ENCODE data around the gene NDUFB7. TPM values are rescaled to one million over a fixed set of nuclear protein-coding genes. Genes with fewer than 3 reads are reported as not detected.
"Not testable (repeated sequence)": the region's sequence is repeated elsewhere in the genome, so short reads cannot be mapped to it uniquely, and the experiment has no call there.

NDUFB7 gene
- total and polyA plus RNA-seq, 3 experiments from 2014 or later = 123 to 235 (median 126) TPM

DNA sequence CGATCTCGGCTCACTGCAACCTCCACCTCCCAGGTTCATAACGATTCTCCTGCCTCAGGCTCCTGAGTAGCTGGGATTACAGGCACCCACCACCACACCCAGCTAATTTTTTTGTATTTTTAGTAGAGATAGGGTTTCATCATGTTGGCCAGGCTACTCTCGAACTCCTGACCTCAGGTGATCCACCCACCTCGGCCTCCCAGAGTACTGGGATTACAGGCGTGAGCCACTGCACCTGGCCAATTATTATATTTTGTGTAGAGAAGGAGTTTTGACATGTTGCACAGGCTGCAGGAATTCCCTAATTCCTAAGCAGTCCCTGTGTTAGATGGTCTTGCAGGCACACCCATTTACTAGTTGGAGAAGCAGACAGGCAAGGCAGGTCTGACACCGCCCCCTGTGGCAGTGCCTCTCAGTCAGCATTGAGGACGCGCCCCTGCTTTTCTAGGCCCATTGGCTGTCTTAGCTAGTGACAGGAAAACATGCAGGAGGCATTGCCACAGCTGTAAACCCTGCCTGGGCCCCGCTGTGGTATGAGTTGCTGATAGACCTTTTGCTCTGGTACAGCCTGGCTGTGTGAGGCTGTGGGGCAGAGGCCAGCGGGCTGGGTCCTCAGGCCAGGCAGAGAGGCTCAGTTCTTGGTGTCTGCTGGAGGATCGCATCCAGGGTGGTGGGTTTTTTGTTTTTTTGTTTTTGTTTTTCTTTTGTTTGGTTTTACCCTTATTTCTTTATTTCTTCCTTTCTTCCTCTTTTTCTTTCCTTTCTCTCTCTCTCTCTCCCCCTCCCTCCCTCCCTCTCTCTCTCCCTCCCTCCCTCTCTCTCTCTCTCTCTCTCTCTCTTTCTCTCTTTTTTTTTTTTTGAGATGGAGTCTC lies 20.5 kb downstream of the NDUFB7 start:
- ChIA-PET CTCF (interaction anchor here (0.6 to 2.3 kb wide), 11 partner anchors 18 to 274 kb away, joined by 3 to 42 read pairs (median 3); no protein-coding TSS in a partner anchor), POLR2A (interaction anchor here (0.6 to 2.5 kb wide), 3 partner anchors 29 to 44 kb away, joined by 3 to 8 read pairs (median 6); no protein-coding TSS in a partner anchor)
- not testable (repeated sequence) for H3K9me3 Mint-ChIP-seq; H3K27me3 ChIP-seq (ENCODE audit: insufficient read depth, low read length, poor library complexity, severe bottlenecking); H3K27ac ChIP-seq (ENCODE audit: low read depth, low read length); H3K36me3 ChIP-seq (ENCODE audit: insufficient read depth, low read length); H3K27me3 Mint-ChIP-seq; H3K4me3 ChIP-seq (ENCODE audit: low read length); H3K9me3 ChIP-seq (ENCODE audit: low read length)
- peak; percentile 65 to 86 (median 75) for DNase-seq
- Mint-ChIP-seq H3K4me1 (peaks cover 35 to 65% (median 40%) of the 10 kb centered on the region in 3 donors), H3K36me3 (peaks cover 0 to 36% (median 2%) of the 10 kb centered on the region in 3 donors), H3K4me3 (peak overlapping the region in 6 of 7 donors; percentile 51 to 84 (median 60)), H3K27ac (peak overlapping the region in 7 of 8 donors; percentile 78 to 94 (median 89))
- peaks cover 38% of the 10 kb centered on the region for H3K4me1 ChIP-seq (ENCODE audit: insufficient read depth, low read length)

DNA sequence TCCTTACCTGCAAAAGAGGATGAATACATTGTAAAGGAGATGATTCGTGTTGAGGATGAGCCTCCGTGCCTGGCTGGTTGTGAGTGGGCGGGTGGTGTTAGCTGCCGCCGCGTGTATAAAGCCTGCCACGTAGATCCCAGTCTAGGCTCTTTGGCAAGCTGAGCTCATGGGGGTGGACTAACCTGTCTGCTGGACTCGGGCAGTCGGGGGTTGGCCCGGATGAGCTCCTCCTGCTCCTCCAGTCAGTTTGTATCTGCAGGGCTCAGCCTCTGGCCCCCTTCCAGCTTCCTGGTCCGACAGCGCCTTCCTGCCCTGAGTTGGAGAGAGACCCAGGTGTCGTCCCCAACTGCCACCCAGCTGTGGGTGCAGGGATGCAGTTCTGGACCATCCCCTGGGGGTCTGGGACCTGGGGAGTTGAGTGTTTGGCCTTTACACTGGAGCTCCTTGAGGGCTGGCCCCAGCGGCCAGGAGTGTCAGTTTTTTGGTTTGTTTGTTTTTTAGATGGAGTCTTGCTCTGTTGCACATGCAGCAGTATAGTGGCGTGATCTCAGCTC lies 21.6 kb downstream of the NDUFB7 start:
- Histone ChIP-seq H3K27me3 (ENCODE audit: insufficient read depth, low read length, poor library complexity, severe bottlenecking) (no peaks in the 10 kb centered on the region), H3K4me1 (ENCODE audit: insufficient read depth, low read length) (peaks cover 30% of the 10 kb centered on the region), H3K36me3 (ENCODE audit: insufficient read depth, low read length) (no peaks in the 10 kb centered on the region), H3K27ac (ENCODE audit: low read depth, low read length) (peak overlapping the region; percentile 21), H3K4me3 (ENCODE audit: low read length) (no peak overlapping the region), H3K9me3 (ENCODE audit: low read length) (no peaks in the 10 kb centered on the region)
- DNase-seq = no peak
- peak overlapping the region in 1 of 7 donors; percentile 13 for H3K4me3 Mint-ChIP-seq
- peak overlapping the region in 5 of 8 donors; percentile 12 to 91 (median 53) for H3K27ac Mint-ChIP-seq
- no peaks in the 10 kb centered on the region for H3K27me3 Mint-ChIP-seq
- no peaks in the 10 kb centered on the region for H3K9me3 Mint-ChIP-seq
- ChIA-PET CTCF (interaction anchor here (0.7 to 2.3 kb wide), 7 partner anchors 13 to 69 kb away, joined by 3 to 42 read pairs (median 4); partner anchors contain the start of gene NDUFB7), POLR2A (interaction anchor here (1.1 to 2.5 kb wide), 3 partner anchors 28 to 43 kb away, joined by 4 to 8 read pairs (median 6); partner anchors contain the start of gene DNAJB1)
- H3K36me3 Mint-ChIP-seq = peaks cover 0 to 44% (median 2%) of the 10 kb centered on the region in 3 donors
- peaks cover 31 to 65% (median 34%) of the 10 kb centered on the region in 3 donors for H3K4me1 Mint-ChIP-seq

GRCh38 chr19:14545716-14546082 lies 26.2 kb downstream of the NDUFB7 start:
- Histone ChIP-seq H3K9me3 (ENCODE audit: low read length) (no peaks in the 10 kb centered on the region), H3K27me3 (ENCODE audit: insufficient read depth, low read length, poor library complexity, severe bottlenecking) (no peaks in the 10 kb centered on the region), H3K27ac (ENCODE audit: low read depth, low read length) (no peak overlapping the region), H3K36me3 (ENCODE audit: insufficient read depth, low read length) (no peaks in the 10 kb centered on the region), H3K4me3 (ENCODE audit: low read length) (no peak overlapping the region), H3K4me1 (ENCODE audit: insufficient read depth, low read length) (peaks cover 8% of the 10 kb centered on the region)
- ChIA-PET CTCF (interaction anchor here (1.3 kb wide), 1 partner anchor 39 kb away, joined by 4 read pairs; no protein-coding TSS in a partner anchor), POLR2A (interaction anchor here (0.7 kb wide), 1 partner anchor 12 kb away, joined by 6 read pairs; no protein-coding TSS in a partner anchor)
- no peaks in the 10 kb centered on the region for H3K9me3 Mint-ChIP-seq
- peak overlapping the region in 1 of 8 donors; percentile 9 for H3K27ac Mint-ChIP-seq
- no peak for DNase-seq
- peaks cover 17 to 58% (median 25%) of the 10 kb centered on the region in 3 donors for H3K4me1 Mint-ChIP-seq
- no peak overlapping the region for H3K4me3 Mint-ChIP-seq
- H3K27me3 Mint-ChIP-seq = no peaks in the 10 kb centered on the region
- peaks cover 0 to 53% (median 2%) of the 10 kb centered on the region in 3 donors for H3K36me3 Mint-ChIP-seq

DNA sequence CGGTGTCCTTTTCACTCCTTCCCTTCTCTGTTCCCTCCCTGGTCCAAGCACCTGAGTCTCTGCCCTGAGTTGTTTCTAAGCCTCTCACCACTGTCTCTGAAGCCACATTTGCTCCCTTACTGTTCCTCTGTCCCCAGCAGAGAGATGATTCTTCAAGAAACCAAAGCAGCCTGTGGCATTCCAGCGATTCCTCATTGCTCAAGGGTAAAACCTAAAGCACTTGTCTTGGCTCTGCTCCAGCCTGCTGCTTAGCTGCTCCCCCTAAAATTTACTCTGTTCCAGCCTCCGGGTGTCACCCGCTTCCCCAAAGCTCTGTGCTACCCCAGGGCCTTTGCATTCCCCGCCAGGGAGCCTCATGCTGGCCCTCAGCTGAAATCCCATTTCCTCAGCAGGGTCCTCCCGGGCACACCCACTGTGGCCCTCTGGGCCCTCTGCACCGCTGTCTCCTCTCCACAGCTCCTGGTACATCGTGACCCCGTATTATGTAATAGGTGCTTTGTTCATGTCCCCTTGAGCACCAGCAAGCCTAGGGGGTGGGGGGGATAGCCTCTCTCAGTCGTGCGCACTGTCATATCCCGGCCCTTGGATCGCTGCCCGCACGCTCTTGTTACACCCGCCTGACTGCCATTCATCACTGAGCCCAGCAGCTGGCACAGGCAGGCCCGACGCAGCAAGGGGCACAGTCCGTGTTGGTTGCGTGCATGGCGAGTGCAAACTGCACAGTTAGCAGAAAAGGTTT lies 26.7 kb downstream of the NDUFB7 start:
- POLR2A ChIA-PET = interaction anchor here (0.7 kb wide), 1 partner anchor 12 kb away, joined by 6 read pairs; no protein-coding TSS in a partner anchor
- CTCF ChIA-PET = interaction anchor here (0.5 to 1.7 kb wide), 3 partner anchors 11 to 40 kb away, joined by 3 to 4 read pairs (median 4); no protein-coding TSS in a partner anchor

DNA sequence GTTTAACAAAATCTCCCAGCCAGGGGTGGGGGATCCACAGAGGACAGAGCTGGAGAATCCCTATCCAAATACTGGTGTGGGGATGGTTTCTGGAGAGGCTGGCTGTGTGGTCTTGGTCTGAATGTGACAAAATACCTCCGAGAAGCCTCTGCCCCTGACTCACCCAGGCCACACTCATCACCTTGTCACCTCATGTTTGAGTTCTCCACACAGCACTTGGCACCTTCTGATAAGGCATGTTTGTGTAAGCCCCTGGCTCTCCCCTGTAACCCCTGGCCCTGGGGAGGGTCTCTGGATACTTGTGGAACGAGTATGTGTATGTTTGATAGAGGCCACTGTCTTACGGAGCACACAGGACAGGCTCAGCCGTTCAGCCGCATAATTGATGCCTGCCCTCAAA lies 27.8 kb downstream of the NDUFB7 start:
- no peaks in the 10 kb centered on the region for H3K27me3 ChIP-seq (ENCODE audit: insufficient read depth, low read length, poor library complexity, severe bottlenecking)
- no peak overlapping the region for H3K27ac ChIP-seq (ENCODE audit: low read depth, low read length)
- no peaks in the 10 kb centered on the region for H3K27me3 Mint-ChIP-seq
- H3K9me3 ChIP-seq (ENCODE audit: low read length) = no peaks in the 10 kb centered on the region
- peaks cover 0 to 47% (median 0%) of the 10 kb centered on the region in 3 donors for H3K36me3 Mint-ChIP-seq
- H3K4me3 Mint-ChIP-seq = no peak overlapping the region
- H3K9me3 Mint-ChIP-seq = no peaks in the 10 kb centered on the region
- DNase-seq = no peak
- H3K4me1 ChIP-seq (ENCODE audit: insufficient read depth, low read length) = no peaks in the 10 kb centered on the region
- POLR2A ChIA-PET = no interaction called here
- H3K27ac Mint-ChIP-seq = peak overlapping the region in 2 of 8 donors; percentile 22 to 74
- no peaks in the 10 kb centered on the region for H3K36me3 ChIP-seq (ENCODE audit: insufficient read depth, low read length)
- peaks cover 21 to 56% (median 25%) of the 10 kb centered on the region in 3 donors for H3K4me1 Mint-ChIP-seq
- CTCF ChIA-PET = interaction anchor here (0.8 to 1.7 kb wide), 3 partner anchors 8 to 29 kb away, joined by 3 to 4 read pairs (median 3); no protein-coding TSS in a partner anchor
- no peak overlapping the region for H3K4me3 ChIP-seq (ENCODE audit: low read length)

More for the DNA sequence above, 26.7 kb downstream of the NDUFB7 start:
- Histone ChIP-seq H3K36me3 (ENCODE audit: insufficient read depth, low read length) (no peaks in the 10 kb centered on the region), H3K27me3 (ENCODE audit: insufficient read depth, low read length, poor library complexity, severe bottlenecking) (no peaks in the 10 kb centered on the region), H3K27ac (ENCODE audit: low read depth, low read length) (no peak overlapping the region), H3K4me3 (ENCODE audit: low read length) (no peak overlapping the region), H3K4me1 (ENCODE audit: insufficient read depth, low read length) (peaks cover 2% of the 10 kb centered on the region), H3K9me3 (ENCODE audit: low read length) (no peaks in the 10 kb centered on the region)
- DNase-seq = no peak
- Mint-ChIP-seq H3K36me3 (peaks cover 0 to 48% (median 2%) of the 10 kb centered on the region in 3 donors), H3K4me3 (peak overlapping the region in 1 of 7 donors; percentile 10), H3K27ac (peak overlapping the region in 4 of 8 donors; percentile 20 to 73 (median 51)), H3K27me3 (no peaks in the 10 kb centered on the region), H3K9me3 (no peaks in the 10 kb centered on the region), H3K4me1 (peaks cover 16 to 54% (median 22%) of the 10 kb centered on the region in 3 donors)

- H3K4me1 Mint-ChIP-seq = peaks cover 25 to 61% (median 25%) of the 10 kb centered on the region in 3 donors
- H3K36me3 ChIP-seq (ENCODE audit: insufficient read depth, low read length) = no peaks in the 10 kb centered on the region
- POLR2A ChIA-PET = no interaction called here
- peak overlapping the region; percentile 9 for H3K27ac ChIP-seq (ENCODE audit: low read depth, low read length)
- CTCF ChIA-PET = no interaction called here
- no peak overlapping the region for H3K4me3 Mint-ChIP-seq
- no peak overlapping the region for H3K27ac Mint-ChIP-seq
- no peaks in the 10 kb centered on the region for H3K9me3 Mint-ChIP-seq
- no peak overlapping the region for H3K4me3 ChIP-seq (ENCODE audit: low read length)
- H3K27me3 ChIP-seq (ENCODE audit: insufficient read depth, low read length, poor library complexity, severe bottlenecking) = no peaks in the 10 kb centered on the region
- H3K36me3 Mint-ChIP-seq = peaks cover 0 to 40% (median 0%) of the 10 kb centered on the region in 3 donors
- no peaks in the 10 kb centered on the region for H3K4me1 ChIP-seq (ENCODE audit: insufficient read depth, low read length)
- DNase-seq = no peak
- no peaks in the 10 kb centered on the region for H3K27me3 Mint-ChIP-seq
- no peaks in the 10 kb centered on the region for H3K9me3 ChIP-seq (ENCODE audit: low read length)
Measured at GRCh38 chr19:14542711-14543328, 29.0 kb downstream of the NDUFB7 start.

DNA sequence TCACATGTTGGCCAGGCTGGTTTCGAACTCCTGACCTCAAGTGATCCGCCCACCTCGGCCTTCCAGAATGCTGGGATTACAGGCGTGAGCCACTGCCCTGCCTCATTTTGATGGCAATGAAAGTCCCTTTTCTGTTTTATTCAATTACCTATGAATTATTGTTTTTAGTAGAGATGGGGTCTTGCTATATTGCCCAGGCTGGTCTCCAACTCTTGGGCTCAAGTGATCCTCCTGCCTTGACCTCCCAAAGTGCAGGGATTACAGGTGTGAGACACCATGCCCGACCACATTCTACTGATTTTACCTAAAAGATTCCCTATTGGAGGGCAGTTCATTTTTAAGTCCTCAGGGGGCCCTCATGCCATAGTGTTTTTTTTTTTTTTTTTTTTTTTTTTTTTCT lies 29.9 kb downstream of the NDUFB7 start:
- H3K4me3 ChIP-seq (ENCODE audit: low read length); H3K27me3 Mint-ChIP-seq; H3K9me3 ChIP-seq (ENCODE audit: low read length); CTCF ChIA-PET; H3K27me3 ChIP-seq (ENCODE audit: insufficient read depth, low read length, poor library complexity, severe bottlenecking); H3K4me3 Mint-ChIP-seq; H3K27ac ChIP-seq (ENCODE audit: low read depth, low read length); POLR2A ChIA-PET; H3K9me3 Mint-ChIP-seq; H3K4me1 ChIP-seq (ENCODE audit: insufficient read depth, low read length); DNase-seq; H3K36me3 ChIP-seq (ENCODE audit: insufficient read depth, low read length): not testable (repeated sequence)
- peaks cover 28 to 66% (median 29%) of the 10 kb centered on the region in 3 donors for H3K4me1 Mint-ChIP-seq
- H3K27ac Mint-ChIP-seq = peak overlapping the region in 1 of 8 donors; percentile 43
- peaks cover 0 to 39% (median 0%) of the 10 kb centered on the region in 3 donors for H3K36me3 Mint-ChIP-seq
